Transverse colon (tissue), 4 donors: ENCODE measurements around the gene WDR47. TPM values are rescaled to one million over a fixed set of nuclear protein-coding genes. Genes with fewer than 3 reads are reported as not detected.
"Not testable (repeated sequence)": the region's sequence is repeated elsewhere in the genome, so short reads cannot be mapped to it uniquely, and the experiment has no call there.

ENCODE experiments used
- DNase-seq: peaks from one replicate; pipeline ENCODE4 v3.0.0-alpha.2; 2019
- H3K27ac ChIP-seq, 4 donors: fragments of 200-600 bp; sonication (generic); 2 replicates each; pipeline ENCODE4 v1.5.1; 2016 to 2018; ENCODE audit warnings: inconsistent platforms in 4 of 4
- H3K27me3 ChIP-seq: fragments of 200-600 bp; sonication (generic); 2 replicates; pipeline ENCODE4 v1.5.1; 2017; ENCODE audit warnings: inconsistent platforms
- H3K36me3 ChIP-seq, 4 donors: fragments of 200-600 bp; sonication (generic); 2 replicates each; pipeline ENCODE4 v1.5.1; 2017 to 2019; ENCODE audit warnings: inconsistent platforms in 4 of 4
- H3K4me1 ChIP-seq, 4 donors: fragments of 200-600 bp; sonication (generic); 2 replicates each; pipeline ENCODE4 v1.5.1; 2017 to 2020; ENCODE audit warnings: inconsistent platforms in 4 of 4
- H3K4me3 ChIP-seq, 4 donors: fragments of 200-600 bp; sonication (generic); 1 replicate in 1 of 4; 2 replicates in 3 of 4; pipeline versions ENCODE4 v1.5.1 to v1.6.1; 2017 to 2019; ENCODE audit warnings: inconsistent platforms in 4 of 4
- H3K9me3 ChIP-seq, 2 donors: fragments of 200-600 bp; sonication (generic); 2 replicates each; pipeline ENCODE4 v1.5.1; 2017 to 2019; ENCODE audit warnings: inconsistent platforms in 2 of 2
- EP300 ChIP-seq: sonication (generic); formaldehyde crosslinking; IDR thresholded peaks from one replicate; pipeline ENCODE4 v1.6.1; 2017; ENCODE audit warnings: antibody characterized with exemption, low read depth
- POLR2A ChIP-seq: fragments of 450-650 bp; IDR thresholded peaks from one replicate; pipeline ENCODE4 v1.6.1; 2016; ENCODE audit warnings: antibody characterized with exemption, mild to moderate bottlenecking, moderate library complexity
- POLR2AphosphoS5 ChIP-seq, 3 donors: sonication (generic); formaldehyde crosslinking; IDR thresholded peaks; one replicate each; pipeline ENCODE4 v1.6.1; 2016; ENCODE audit warnings: antibody characterized with exemption in 3 of 3
- WGBS, 2 donors: methylation state at CpG; one replicate each; pipeline ENCODE4 v1.1.5; 2018; ENCODE audit warnings: low coverage in 1 of 2; 5-methylcytosine and 5-hydroxymethylcytosine counted together
- in situ Hi-C, 4 donors: fragments of 200-750 bp; cut with MboI; loops; one replicate each; pipeline versions ENCODE4 v1.15.0 to v1.15.1; 2017; ENCODE audit warnings: low sequenced_read_pairs in 3 of 4, low pct_ligation_motif_present in 1 of 4, low pct_unique_long_range_greater_than_20kb in 1 of 4
- intact Hi-C: fragments of 100-400 bp; cut with DNase I; formaldehyde crosslinking; loops from one replicate; pipeline ENCODE4 v1.15.1; 2023; ENCODE audit warnings: low total_unique reads
- total RNA-seq, 4 donors: library from RNA; depleted of rRNA; stranded (reverse); fragments of >200 nt; gene quantifications; one replicate each; pipeline ENCODE4 v1.1.0, GENCODE V29; 2016
- TF ChIP-seq, protein P1 (sequence below), 5 experiments: fragments of 200-600 bp in 3 of 5; fragments of 450-650 bp in 2 of 5; sonication (generic) in 3 of 5; IDR thresholded peaks; 1 replicate in 2 of 5; 2 replicates in 3 of 5; pipeline ENCODE4 v1.5.1; 2016 to 2017; ENCODE audit warnings: antibody characterized with exemption in 5 of 5, inconsistent platforms in 3 of 5, mild to moderate bottlenecking in 2 of 5, moderate library complexity in 1 of 5

Gene WDR47
- total RNA-seq, 4 donors from 2014 or later = 6.7 to 12.1 (median 9.7) TPM

DNA sequence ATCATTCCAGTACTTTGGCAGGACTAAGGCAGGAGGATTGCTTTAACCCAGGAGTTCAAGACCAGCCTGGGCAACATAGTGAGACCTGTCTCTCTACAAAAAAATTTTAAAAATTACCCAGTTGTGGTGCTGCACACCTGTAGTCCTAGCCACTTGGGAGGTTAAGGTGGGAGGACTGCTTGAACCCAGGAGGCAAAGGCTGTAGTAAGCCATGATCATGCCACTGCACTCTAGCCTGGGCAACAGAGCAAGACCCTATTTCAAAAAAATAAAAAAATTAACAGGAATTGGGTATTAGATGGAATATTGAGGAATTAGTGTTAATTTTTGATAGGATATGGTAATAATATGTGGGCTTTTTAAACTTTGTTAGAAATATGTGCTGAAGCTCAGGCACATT is 17.1 kb upstream of the WDR47 start:
- intact Hi-C loops = no loop called here

DNA sequence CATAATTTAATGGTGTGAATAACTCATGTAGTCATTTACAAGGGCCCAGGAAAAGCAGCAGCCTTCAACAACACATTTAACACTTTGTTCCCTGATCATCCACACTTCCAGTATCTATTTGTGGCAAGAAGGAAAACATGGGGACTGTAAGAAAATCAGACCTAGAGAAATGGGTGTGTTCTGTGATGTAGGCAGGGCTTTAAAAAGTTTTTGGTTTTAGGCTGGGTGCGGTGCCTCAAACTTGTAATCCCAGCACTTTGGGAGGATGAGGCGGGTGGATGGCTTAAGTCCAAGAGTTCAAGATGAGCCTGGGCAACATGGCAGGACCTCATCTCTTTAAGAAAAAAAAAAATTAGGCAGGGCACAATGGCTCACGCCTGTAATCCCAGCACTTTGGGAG is 14.2 kb upstream of the WDR47 start:
- no peaks in the 10 kb centered on the region for H3K36me3 ChIP-seq
- H3K4me3 ChIP-seq = no peak overlapping the region
- intact Hi-C loops (no loop called here), in situ Hi-C loops (loop anchor here in 1 of 4 donors (25.0 kb wide), 1 partner anchor 844 kb away; the partner anchor contains the start of gene SLC25A24)
- H3K27me3 ChIP-seq = no peaks in the 10 kb centered on the region
- WGBS, 2 donors = 84 to 93% methylated on average over 2 to 3 of the region's 3 CpGs
- TF ChIP-seq POLR2A (no peak), POLR2AphosphoS5 (IDR thresholded peaks at IDR 0.05) (no peak), EP300 (no peak)
- TF ChIP-seq, protein P1, sequence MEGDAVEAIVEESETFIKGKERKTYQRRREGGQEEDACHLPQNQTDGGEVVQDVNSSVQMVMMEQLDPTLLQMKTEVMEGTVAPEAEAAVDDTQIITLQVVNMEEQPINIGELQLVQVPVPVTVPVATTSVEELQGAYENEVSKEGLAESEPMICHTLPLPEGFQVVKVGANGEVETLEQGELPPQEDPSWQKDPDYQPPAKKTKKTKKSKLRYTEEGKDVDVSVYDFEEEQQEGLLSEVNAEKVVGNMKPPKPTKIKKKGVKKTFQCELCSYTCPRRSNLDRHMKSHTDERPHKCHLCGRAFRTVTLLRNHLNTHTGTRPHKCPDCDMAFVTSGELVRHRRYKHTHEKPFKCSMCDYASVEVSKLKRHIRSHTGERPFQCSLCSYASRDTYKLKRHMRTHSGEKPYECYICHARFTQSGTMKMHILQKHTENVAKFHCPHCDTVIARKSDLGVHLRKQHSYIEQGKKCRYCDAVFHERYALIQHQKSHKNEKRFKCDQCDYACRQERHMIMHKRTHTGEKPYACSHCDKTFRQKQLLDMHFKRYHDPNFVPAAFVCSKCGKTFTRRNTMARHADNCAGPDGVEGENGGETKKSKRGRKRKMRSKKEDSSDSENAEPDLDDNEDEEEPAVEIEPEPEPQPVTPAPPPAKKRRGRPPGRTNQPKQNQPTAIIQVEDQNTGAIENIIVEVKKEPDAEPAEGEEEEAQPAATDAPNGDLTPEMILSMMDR (IDR thresholded peaks at IDR 0.05) = no peak
- H3K4me1 ChIP-seq = peaks cover 0 to 6% (median 2%) of the 10 kb centered on the region in 4 donors
- no peaks in the 10 kb centered on the region for H3K9me3 ChIP-seq
- DNase-seq = no peak
- no peak overlapping the region for H3K27ac ChIP-seq

More for the DNA sequence above, 17.1 kb upstream of the WDR47 start:
- peaks cover 0 to 4% (median 2%) of the 10 kb centered on the region in 4 donors for H3K36me3 ChIP-seq
- in situ Hi-C loops = loop anchor here in 1 of 4 donors (25.0 kb wide), 1 partner anchor 847 kb away; the partner anchor contains the start of gene SLC25A24
- H3K27ac ChIP-seq = no peak overlapping the region
- no peak for DNase-seq
- H3K4me1 ChIP-seq = peaks cover 0 to 6% (median 2%) of the 10 kb centered on the region in 4 donors
- H3K9me3 ChIP-seq = no peaks in the 10 kb centered on the region
- H3K4me3 ChIP-seq = no peak overlapping the region
- H3K27me3 ChIP-seq = no peaks in the 10 kb centered on the region
- TF ChIP-seq POLR2A (no peak), POLR2AphosphoS5 (IDR thresholded peaks at IDR 0.05) (no peak), EP300 (no peak)
- TF ChIP-seq, protein P1 (IDR thresholded peaks at IDR 0.05) = no peak

DNA sequence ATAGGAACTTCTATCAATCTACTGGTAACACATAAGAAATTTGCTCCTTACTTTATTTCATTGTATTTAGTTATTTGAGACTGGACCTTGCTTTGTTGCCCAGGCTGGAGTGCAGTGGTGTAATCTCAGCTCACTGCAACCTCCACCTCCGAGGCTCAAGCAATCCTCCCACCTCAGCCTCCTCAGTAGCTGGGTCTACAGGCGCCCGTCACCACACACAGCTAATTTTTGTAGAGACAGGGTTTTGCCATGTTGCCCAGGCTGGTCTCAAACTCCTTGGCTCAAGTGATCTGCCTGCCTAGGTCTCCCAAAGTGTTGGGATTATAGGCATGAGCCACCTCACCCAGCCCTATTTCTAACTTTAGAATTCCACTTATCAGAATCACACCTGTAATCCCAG is 10.2 kb upstream of the WDR47 start:
- intact Hi-C loops, H3K27me3 ChIP-seq, H3K27ac ChIP-seq, H3K36me3 ChIP-seq, DNase-seq, H3K4me3 ChIP-seq, H3K9me3 ChIP-seq, H3K4me1 ChIP-seq: not testable (repeated sequence)
- in situ Hi-C loops = loop anchor here in 1 of 4 donors (25.0 kb wide), 1 partner anchor 840 kb away; the partner anchor contains the start of gene SLC25A24
- 92% methylated on average over 3 of the region's 3 CpGs; no CpG with 5 or more reads in 1 of the 2 donors for WGBS, 2 donors

DNA sequence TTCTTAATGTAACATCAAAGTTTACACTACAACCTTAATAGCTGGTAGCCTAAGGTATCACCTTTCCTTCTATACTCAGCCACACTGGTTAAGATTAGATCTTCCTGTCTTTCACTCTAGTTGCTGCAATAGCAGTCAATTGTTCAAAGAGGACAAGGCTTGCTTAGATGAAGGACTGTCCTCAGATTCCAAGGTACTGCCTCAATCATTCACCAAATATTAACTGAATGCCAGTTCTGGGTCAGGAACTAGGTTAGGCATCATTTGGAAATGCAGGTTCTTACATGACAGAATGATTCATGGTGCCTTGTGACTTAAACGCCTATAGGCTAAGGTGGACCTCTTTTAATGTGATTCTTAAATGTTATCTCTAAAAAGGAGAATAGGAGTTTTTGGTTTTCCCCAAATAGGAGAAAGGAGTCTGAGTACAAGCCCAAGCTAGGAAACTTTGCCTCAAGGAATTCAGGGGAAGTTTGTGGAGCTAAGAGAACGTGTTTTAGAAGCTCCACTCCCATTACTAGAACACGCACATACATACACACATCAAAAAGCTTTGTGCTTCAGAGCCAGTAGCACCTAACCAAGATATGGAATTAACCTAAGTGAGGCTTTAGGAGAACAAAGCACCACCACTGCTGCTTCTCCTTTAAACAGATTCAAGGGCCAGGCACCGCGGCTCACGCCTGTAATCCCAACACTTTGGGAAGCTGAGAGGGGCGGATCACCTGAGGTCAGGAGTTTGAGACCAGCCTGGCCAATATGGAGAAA is 8.5 kb upstream of the WDR47 start:
- Histone ChIP-seq H3K9me3 (no peaks in the 10 kb centered on the region), H3K27me3 (no peaks in the 10 kb centered on the region), H3K36me3 (no peaks in the 10 kb centered on the region), H3K4me1 (no peaks in the 10 kb centered on the region), H3K4me3 (no peak overlapping the region), H3K27ac (no peak overlapping the region)
- TF ChIP-seq POLR2A (no peak), EP300 (no peak), POLR2AphosphoS5 (IDR thresholded peaks at IDR 0.05) (no peak)
- TF ChIP-seq, protein P1 (IDR thresholded peaks at IDR 0.05) = no peak
- intact Hi-C loops (no loop called here), in situ Hi-C loops (loop anchor here in 1 of 4 donors (25.0 kb wide), 1 partner anchor 838 kb away; the partner anchor contains the start of gene SLC25A24)
- no peak for DNase-seq
- WGBS, 2 donors = 76 to 81% methylated on average over 3 to 7 of the region's 7 CpGs
